Measurements from ENCODE around the gene SND1. TPM values are rescaled to one million over a fixed set of nuclear protein-coding genes. Genes with fewer than 3 reads are reported as not detected.

Gene SND1
- total and polyA plus RNA-seq, 10 of the 15 experiments (the other 5 are each of a cell fraction or from before 2014, with no cell fraction given), result 52.4 to 270 (median 146) TPM

DNA sequence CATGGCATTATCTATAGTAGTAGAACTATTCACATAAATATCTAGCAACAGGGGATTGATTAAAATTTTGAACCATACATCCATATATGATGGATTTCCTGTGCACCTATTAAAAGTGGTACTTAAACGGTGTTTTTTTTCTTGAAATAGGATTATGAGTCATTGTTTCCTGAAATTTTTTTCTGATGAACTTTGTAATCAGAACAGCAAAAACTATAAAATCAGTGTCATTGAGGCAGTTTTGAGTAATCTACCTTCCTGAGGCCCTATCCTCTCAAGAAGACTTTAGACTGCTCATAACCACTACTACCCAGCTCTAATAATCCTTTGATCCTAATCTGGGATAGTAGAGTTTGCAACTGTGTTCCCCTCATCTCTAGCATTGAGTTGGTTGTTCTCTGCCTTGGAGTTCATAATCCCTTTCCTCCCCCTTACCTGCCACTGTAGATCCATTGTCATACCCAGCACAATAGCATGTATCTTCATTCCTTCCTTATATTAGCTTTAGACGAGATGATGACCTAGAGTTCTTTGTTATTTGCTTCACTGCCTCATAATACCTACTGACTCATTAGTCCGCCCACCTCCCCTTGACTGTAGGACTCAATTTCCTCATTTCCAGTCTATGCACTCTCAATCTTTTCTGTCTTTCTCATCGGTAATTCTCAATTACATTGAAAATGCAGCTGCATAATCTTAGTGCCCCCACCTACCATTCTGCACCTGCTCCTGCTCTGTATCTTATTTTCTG, 245.9 kb downstream of the SND1 start:
- Histone ChIP-seq H4K20me1 (ENCODE audit: control insufficient read depth, insufficient read depth) (no peaks in the 10 kb centered on the region; the same call in 1 of the 2 replicates), H3K4me2 (ENCODE audit: control insufficient read depth, insufficient read depth) (no peak overlapping the region), H3K36me3 (ENCODE audit: control insufficient read depth in 2 of 2, insufficient read depth in 2 of 2, low read length in 1 of 2) (peaks cover 5 to 18% of the 10 kb centered on the region in 2 experiments), H3K27me3 (replicated peaks in 1 of 2; ENCODE audit: control insufficient read depth in 2 of 2, insufficient read depth in 2 of 2, low read length in 1 of 2) (no peaks in the 10 kb centered on the region), H2AFZ (ENCODE audit: control insufficient read depth, low read depth, low read length) (no peak overlapping the region), H3K79me2 (ENCODE audit: control insufficient read depth, insufficient read depth, low read length) (peaks cover 14% of the 10 kb centered on the region), H3K9ac (ENCODE audit: control insufficient read depth, insufficient read depth, low read length) (no peak overlapping the region), H3K4me3 (no peak overlapping the region), H3K9me3 (replicated peaks; ENCODE audit: control insufficient read depth, insufficient read depth, low read length) (no peaks in the 10 kb centered on the region), H3K27ac (ENCODE audit: control insufficient read depth, insufficient read depth) (no peak overlapping the region), H3K4me1 (ENCODE audit: control insufficient read depth, insufficient read depth, low read length) (peaks cover 41% of the 10 kb centered on the region)
- WGBS (ENCODE audit: insufficient coverage, insufficient replicate concordance, low lambda C conversion rate, missing lambda C conversion rate), result 33% methylated on average over 4 of the region's 4 CpGs
- intact Hi-C loops (cut with micrococcal nuclease; ENCODE audit: unreplicated experiment), result no loop called here
- in situ Hi-C loops (cut with MboI), result no loop called here
- ChIA-PET SMC1A (ENCODE audit: uncharacterized antibody, unreplicated experiment) (interaction anchor here (0.7 to 4.4 kb wide), 6 partner anchors 7 to 138 kb away, joined by 3 to 19 read pairs (median 5); no protein-coding TSS in a partner anchor), POLR2A (interaction anchor here (0.7 to 0.9 kb wide), 3 partner anchors 11 to 37 kb away, joined by 3 read pairs; no protein-coding TSS in a partner anchor), RAD21 (ENCODE audit: unreplicated experiment) (no interaction called here), CTCF (interaction anchor here (1.0 kb wide), 1 partner anchor 17 kb away, joined by 3 read pairs; no protein-coding TSS in a partner anchor)
- no TSS peak for BruUV-seq (replicated peaks)
- peak; percentile 32 for ATAC-seq
- no peak for DNase-seq (ENCODE audit: low read depth, low spot score)
- peak; percentile 69 for FAIRE-seq
- TF ChIP-seq ZNF24 (IDR thresholded peaks at IDR 0.05) (no peak), ASH2L (IDR thresholded peaks at IDR 0.05; ENCODE audit: borderline replicate concordance, low read depth) (no peak), PML (IDR thresholded peaks at IDR 0.05; ENCODE audit: low read length) (no peak), ETV6 (conservative IDR thresholded peaks at IDR 0.05 in 1 of 2, IDR thresholded peaks at IDR 0.05 in 1 of 2; ENCODE audit: borderline replicate concordance in 1 of 2, low read depth in 1 of 2) (0 out of 4 replicates have a peak, but pooled peaks of 1 of the 2 experiments have one; percentile 7), MXI1 (IDR thresholded peaks at IDR 0.05; ENCODE audit: low read depth, low read length) (no peak), TCF7 (IDR thresholded peaks at IDR 0.05; ENCODE audit: borderline replicate concordance) (no peak), POU2F2 (IDR thresholded peaks at IDR 0.05; ENCODE audit: borderline replicate concordance, low read depth, low read length) (no peak), CBX3 (IDR thresholded peaks at IDR 0.05; ENCODE audit: borderline replicate concordance, low read depth) (no peak), ATF2 (IDR thresholded peaks at IDR 0.05; ENCODE audit: low read length) (0 out of 2 replicates have a peak, but pooled peaks have one; percentile 19), RFX5 (IDR thresholded peaks at IDR 0.05; ENCODE audit: low read depth, low read length) (no peak), ZNF592 (IDR thresholded peaks at IDR 0.05) (no peak)
- TF ChIP-seq, protein P1, sequence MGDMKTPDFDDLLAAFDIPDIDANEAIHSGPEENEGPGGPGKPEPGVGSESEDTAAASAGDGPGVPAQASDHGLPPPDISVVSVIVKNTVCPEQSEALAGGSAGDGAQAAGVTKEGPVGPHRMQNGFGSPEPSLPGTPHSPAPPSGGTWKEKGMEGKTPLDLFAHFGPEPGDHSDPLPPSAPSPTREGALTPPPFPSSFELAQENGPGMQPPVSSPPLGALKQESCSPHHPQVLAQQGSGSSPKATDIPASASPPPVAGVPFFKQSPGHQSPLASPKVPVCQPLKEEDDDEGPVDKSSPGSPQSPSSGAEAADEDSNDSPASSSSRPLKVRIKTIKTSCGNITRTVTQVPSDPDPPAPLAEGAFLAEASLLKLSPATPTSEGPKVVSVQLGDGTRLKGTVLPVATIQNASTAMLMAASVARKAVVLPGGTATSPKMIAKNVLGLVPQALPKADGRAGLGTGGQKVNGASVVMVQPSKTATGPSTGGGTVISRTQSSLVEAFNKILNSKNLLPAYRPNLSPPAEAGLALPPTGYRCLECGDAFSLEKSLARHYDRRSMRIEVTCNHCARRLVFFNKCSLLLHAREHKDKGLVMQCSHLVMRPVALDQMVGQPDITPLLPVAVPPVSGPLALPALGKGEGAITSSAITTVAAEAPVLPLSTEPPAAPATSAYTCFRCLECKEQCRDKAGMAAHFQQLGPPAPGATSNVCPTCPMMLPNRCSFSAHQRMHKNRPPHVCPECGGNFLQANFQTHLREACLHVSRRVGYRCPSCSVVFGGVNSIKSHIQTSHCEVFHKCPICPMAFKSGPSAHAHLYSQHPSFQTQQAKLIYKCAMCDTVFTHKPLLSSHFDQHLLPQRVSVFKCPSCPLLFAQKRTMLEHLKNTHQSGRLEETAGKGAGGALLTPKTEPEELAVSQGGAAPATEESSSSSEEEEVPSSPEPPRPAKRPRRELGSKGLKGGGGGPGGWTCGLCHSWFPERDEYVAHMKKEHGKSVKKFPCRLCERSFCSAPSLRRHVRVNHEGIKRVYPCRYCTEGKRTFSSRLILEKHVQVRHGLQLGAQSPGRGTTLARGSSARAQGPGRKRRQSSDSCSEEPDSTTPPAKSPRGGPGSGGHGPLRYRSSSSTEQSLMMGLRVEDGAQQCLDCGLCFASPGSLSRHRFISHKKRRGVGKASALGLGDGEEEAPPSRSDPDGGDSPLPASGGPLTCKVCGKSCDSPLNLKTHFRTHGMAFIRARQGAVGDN (IDR thresholded peaks at IDR 0.05), result no peak

Data from GM12878 (cell line).